Pons (tissue), 1 donor: ENCODE results near the gene HIRIP3.

Experiments
- DNase-seq: peaks from one replicate; pipeline ENCODE4 v3.0.0-alpha.2; 2016; ENCODE audit warnings: low spot score

Gene HIRIP3

GRCh38 chr16:29983420-29984136 is 11.8 kb downstream of the HIRIP3 start:
- no peak for DNase-seq

DNA sequence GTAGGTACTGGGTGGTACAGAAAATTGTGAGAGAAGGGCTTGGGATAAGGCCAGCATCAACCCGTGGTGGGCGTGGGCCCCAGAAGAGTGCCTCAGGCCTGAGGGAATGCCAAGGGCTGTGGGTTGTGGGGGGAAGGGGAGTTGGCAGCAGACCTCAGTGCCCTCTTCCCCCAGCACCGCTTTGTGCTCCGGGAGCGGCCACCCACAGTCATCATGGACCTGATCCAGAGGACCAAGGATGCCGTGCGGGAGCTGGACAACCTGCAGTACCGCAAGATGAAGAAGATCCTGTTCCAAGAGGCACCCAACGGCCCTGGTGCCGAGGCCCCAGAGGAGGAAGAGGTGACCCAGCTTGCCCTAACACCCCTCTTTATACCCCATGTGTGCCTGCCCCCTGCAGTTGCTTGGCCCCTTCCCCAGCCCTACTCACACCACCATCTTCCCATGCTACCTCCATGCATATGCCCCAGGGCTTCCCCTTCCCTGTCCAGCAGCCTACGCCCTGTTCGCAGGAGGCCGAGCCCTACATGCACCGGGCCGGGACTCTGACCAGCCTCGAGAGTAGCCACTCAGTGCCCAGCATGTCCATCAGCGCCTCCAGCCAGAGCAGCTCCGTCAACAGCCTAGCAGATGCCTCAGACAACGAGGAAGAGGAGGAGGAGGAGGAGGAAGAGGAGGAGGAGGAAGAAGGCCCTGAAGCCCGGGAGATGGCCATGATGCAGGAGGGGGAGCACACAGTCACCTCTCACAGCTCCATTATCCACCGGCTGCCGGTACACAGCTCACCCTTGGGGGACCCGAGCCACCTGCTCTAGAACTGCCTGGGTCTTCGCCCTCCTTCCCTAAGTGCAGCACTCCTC is 12.6 kb downstream of the HIRIP3 start:
- no peak for DNase-seq

DNA sequence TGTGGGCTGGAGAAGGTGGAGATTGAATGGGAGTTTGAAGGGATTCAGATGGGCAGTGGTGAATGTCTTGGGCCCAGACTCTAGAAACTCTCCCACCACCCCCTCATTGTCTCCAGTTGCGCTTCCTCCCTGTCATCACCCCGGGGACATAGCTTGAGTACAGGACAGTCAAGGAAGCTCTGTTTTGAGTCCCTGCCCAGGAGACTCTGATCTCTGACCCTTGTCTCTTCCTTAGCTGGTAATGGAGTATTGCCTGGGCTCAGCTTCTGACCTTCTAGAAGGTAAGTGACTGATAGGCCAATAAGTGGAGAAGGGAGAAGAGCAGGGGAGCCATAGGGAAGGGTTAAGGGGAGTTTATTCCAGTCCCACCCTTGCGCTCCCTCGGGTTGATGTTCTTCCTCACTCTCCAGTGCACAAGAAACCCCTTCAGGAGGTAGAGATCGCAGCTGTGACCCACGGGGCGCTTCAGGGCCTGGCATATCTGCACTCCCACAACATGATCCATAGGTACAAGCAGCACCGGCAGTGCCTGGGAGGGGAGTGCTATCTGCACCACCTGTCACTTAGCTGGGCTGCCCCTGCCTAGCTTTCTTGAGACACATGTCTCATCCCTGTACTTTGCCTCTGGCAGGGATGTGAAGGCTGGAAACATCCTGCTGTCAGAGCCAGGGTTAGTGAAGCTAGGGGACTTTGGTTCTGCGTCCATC is 16.7 kb downstream of the HIRIP3 start:
- DNase-seq: no peak

DNA sequence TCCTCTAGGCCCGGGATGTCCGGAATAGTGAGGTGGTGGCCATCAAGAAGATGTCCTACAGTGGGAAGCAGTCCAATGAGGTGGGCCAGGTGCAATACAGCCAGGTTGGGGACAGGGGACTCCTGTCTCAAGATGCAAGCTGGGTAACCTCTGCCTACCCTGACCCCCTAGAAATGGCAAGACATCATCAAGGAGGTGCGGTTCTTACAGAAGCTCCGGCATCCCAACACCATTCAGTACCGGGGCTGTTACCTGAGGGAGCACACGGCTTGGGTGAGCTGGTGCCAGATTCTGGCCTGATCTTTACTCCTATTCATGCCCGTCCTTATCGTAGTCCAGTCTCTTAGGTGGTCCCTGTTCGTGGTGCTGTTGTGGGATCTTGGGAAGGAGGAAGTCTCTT is 17.3 kb downstream of the HIRIP3 start:
- no peak for DNase-seq

- DNase-seq: no peak
Measured at GRCh38 chr16:29977063-29977825, 18.2 kb downstream of the HIRIP3 start.

DNA sequence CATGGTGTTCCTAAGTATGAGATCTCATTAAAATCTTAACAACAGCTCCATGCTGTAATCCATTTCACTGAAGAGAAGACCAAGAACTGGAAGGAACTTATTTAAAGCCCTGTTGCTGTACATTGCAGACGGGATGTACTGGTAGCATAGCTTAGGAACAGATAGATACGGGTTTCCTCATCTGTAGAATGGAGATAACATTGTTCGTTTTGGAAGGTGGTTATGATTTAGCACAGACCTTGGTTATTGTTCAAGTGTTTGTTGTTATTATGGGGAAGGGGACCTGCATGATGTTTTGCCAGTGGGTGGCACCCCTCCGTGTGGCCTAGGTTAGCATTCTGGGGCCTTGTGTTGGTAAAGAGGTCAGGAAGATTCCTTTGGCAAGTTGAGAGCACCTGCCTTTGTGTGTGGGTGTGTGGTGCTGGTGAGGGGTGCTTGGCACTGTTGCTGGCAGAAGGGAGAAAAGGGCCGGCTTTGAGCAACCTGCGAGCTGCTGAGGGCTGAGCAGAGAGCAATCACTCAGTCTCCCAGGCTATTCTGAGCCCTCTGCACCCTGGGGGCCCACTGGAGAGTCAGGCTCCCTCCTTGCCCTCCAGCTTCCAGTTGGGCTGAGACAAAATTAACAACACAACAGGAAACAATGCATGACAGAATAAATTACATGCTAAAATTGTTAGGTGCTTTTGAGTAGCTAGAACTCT is 19.5 kb downstream of the HIRIP3 start:
- no peak for DNase-seq

- no peak for DNase-seq
Measured at GRCh38 chr16:29975134-29975538, 20.3 kb downstream of the HIRIP3 start.

DNA sequence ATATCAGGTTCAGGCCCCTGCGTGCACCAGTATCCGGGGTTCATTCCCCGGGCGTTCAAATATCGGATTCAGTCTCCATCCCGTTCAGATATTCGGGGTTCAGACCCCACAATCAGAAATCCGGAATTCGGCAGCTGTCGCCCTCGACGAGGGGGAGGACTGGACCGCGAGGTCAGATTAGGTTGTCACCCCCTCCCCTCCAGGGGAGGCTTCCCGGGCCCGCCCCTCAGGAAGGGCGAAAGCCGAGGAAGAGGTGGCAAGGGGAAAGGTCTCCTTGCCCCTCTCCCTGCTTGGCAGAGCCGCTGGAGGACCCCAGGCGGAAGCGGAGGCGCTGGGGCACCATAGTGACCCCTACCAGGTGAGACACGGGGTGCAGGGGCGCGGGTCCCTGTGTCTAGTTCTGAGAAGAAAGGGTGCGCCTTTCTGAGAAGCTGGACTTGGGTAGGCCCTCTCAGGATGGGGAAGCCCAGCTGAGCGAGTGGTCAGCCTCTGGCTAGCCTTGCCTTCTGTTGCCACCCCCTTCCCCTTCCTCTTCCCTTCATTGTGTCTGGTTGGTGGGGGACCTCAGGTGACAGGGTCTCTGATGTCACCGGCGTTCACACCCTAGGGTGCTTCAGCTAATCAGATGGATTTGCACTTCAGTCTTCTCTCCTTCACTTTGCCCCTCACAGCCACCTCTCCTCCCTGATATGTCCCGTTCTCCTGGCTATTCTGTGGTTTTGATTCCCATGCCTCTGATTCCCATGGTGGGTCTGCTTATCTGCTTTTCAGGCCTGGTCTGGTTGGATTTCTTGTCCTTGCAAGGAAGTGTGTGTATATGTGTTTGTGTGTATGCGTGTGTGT is 20.9 kb downstream of the HIRIP3 start:
- peak; percentile 22 for DNase-seq

- peak; percentile 99 for DNase-seq
Measured at GRCh38 chr16:29973384-29974246, 21.8 kb downstream of the HIRIP3 start, which contains the start of gene TAOK2. Gene TAOK2, plus strand, starts transcription at chr16:29973868. Its CDS starts 3,905 bp downstream, at chr16:29977773.

- no peak for DNase-seq
Measured at GRCh38 chr16:29972992-29973383, 22.4 kb downstream of the HIRIP3 start.

GRCh38 chr16:29972500-29972899 is 22.9 kb downstream of the HIRIP3 start:
- no peak for DNase-seq

GRCh38 chr16:29971304-29971703 is 24.1 kb downstream of the HIRIP3 start:
- no peak for DNase-seq

GRCh38 chr16:29968205-29968604 is 27.2 kb downstream of the HIRIP3 start:
- DNase-seq: no peak

DNA sequence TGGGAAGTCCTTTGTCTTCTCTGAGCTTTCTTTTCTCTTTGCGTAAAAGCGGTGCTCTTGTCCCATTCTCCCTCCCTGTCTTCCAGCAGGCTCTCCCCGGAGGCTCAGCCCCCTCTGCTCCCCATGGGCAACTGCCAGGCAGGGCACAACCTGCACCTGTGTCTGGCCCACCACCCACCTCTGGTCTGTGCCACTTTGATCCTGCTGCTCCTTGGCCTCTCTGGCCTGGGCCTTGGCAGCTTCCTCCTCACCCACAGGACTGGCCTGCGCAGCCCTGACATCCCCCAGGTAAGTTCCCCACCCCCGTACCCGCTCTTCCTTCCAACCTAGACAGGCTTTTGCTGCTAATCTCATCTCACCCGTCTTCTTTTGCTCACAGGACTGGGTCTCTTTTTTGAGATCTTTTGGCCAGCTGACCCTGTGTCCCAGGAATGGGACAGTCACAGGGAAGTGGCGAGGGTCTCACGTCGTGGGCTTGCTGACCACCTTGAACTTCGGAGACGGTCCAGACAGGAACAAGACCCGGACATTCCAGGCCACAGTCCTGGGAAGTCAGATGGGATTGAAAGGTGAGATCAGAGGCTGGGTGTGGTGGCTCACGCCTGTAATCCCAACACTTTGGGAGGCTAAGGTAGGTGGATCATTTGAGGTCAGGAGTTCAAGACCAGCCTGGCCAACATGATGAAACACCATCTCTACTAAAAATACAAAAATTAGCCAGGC is 32.2 kb downstream of the HIRIP3 start:
- DNase-seq: no peak

DNA sequence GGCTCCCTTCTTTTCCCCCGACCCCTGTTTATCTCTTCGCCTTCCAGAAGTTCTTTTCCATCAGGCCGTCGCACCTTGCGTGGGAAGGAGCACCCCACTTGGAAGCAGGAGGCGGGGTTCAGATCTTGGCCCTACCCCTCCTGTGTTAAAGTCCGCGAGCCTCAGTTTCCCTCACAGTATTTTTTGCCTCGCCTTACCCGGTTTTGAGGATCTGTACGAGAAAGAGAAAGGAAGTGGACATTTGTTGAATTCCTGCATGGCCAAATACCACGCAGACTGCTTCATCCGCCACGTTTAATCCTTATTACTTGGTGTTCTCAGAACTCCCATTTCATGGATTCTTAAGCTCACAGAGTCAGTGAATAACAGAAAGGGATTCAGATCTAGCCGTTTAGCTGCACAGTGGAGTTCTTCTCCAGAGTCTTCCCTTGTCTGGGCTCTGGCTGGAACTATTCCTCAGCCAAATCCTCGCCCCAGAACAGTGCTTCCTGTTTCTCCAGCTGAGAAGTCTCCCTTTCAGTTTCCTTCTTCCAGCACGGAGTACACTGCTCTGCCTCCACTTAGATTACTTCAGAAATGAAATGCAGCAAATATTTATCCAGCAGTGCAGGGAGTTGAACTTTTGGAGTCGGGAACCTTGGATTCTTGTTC is 32.9 kb downstream of the HIRIP3 start:
- peak; percentile 42 for DNase-seq

GRCh38 chr16:29961479-29962343 is 33.7 kb downstream of the HIRIP3 start, which contains the start of gene TMEM219:
Gene TMEM219, plus strand, starts transcription at chr16:29962079. Its CDS starts 1,065 bp downstream, at chr16:29963144.
- DNase-seq: peak; percentile 93

DNA sequence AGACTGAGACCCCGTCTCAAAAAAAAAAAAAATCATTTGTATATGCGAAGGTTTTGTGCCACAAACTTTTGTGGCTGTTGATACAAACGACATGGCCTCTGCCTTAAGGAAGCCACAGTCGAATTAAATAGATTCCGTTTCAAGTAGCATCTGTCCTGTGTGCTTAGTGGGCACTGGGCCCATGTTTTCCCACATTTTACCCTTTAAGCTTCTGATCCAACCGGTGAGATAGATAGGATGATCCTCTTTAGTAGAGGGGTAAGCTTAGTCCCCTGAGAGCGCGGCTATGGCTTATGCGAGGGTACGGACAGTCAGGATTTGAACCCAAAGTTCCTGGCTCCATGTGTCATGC is 34.3 kb downstream of the HIRIP3 start:
- no peak for DNase-seq
